BLaER1 (cell line): Measurements from ENCODE around the gene TRIOBP.
"Not testable (repeated sequence)": the region's sequence is repeated elsewhere in the genome, so short reads cannot be mapped to it uniquely, and the experiment has no call there.

ENCODE experiments used
- H3K27ac ChIP-seq: shearing (Covaris generic); formaldehyde crosslinking; 2 replicates; pipeline ENCODE4 v1.8.1; 2022
- H3K27me3 ChIP-seq: shearing (Covaris generic); formaldehyde crosslinking; 2 replicates; pipeline ENCODE4 v1.8.1; 2022
- H3K36me3 ChIP-seq: shearing (Covaris generic); formaldehyde crosslinking; 2 replicates; pipeline ENCODE4 v1.8.1; 2022
- H3K4me1 ChIP-seq: shearing (Covaris generic); formaldehyde crosslinking; 2 replicates; pipeline ENCODE4 v1.8.1; 2022
- H3K4me2 ChIP-seq: shearing (Covaris generic); formaldehyde crosslinking; 2 replicates; pipeline ENCODE4 v1.8.1; 2022
- H3K4me3 ChIP-seq: shearing (Covaris generic); formaldehyde crosslinking; 2 replicates; pipeline ENCODE4 v1.8.1; 2022
- H3K9ac ChIP-seq: shearing (Covaris generic); formaldehyde crosslinking; 2 replicates; pipeline ENCODE4 v1.8.1; 2022
- H3K9me3 ChIP-seq: shearing (Covaris generic); formaldehyde crosslinking; 2 replicates; pipeline ENCODE4 v1.8.1; 2022
- H4K20me1 ChIP-seq: shearing (Covaris generic); formaldehyde crosslinking; 2 replicates; pipeline ENCODE4 v1.8.1; 2022
- Cebpa-rat ChIP-seq: shearing (Covaris generic); IDR thresholded peaks from 2 replicates; pipeline ENCODE4 v1.8.1; 2022

The TRIOBP gene

DNA sequence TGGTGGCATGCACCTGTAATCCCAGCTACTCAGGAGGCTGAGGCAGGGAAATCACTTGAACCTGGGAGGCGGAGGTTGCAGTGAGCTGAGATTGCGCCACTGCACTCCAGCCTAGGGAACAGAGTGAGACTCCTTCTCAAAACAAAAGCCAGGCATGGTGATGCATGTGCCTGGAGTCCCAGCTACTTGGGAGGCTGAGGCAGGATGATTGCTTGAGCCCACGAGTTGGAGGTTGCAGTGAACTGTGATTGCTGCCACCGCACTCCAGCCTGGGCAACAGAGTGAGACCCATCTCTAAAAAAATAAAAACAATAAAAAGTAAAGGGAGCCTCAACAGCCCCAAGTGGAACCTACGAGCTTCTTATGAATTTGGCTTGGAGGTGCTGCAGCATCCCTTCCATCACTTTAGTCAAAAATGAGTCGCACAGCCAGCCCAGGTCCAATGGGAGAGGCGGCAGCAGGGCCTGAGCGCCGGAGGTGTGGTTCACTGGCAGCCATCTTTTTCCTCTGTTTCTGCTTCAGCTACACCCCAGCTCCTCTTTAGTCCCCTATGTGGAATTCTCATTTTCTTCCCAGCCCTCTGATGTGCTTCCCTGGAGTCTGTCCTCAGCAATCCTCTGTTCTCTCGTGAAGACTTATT is 81.6 kb downstream of the TRIOBP start:
- no peak overlapping the region for H3K27ac ChIP-seq
- H4K20me1 ChIP-seq, result no peaks in the 10 kb centered on the region
- no peak for TF ChIP-seq Cebpa-rat
- H3K9ac ChIP-seq, result no peak overlapping the region
- H3K27me3 ChIP-seq, result no peaks in the 10 kb centered on the region
- H3K9me3 ChIP-seq, result no peaks in the 10 kb centered on the region
- H3K4me1 ChIP-seq, result peaks cover 14% of the 10 kb centered on the region
- H3K36me3 ChIP-seq, result peaks cover 18% of the 10 kb centered on the region
- H3K4me3 ChIP-seq, result no peak overlapping the region
- H3K4me2 ChIP-seq, result no peak overlapping the region

DNA sequence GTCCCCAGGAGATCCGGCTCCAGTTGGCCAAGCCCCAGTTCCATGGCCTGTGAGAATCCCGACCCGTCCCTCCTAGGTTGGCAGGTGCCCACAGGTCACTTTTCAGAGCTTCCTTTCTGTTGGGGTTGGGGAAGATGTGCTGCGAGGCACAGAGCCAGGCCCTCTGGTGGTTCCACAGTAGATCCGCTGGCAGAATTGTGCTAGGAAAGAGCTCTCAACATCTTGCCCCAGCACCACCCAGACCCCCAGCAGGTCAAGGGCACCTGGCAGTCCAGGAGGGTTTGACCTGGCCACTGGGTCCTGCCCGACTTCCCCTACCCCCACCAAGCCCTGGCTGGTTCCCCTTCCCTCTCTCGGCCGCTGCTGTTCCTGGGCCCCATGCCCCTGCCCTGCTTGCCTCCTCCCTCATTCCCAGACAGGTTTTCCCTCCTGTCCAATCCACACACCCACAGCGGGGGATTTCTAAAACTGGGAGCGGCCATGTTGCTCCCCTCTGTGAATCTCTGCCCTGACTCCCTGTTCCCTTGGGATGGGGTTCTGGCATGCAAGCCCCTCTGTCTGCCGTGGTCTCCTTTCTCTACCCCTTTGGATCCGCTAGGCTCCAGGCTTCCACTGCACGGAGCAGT is 84.7 kb downstream of the TRIOBP start:
- no peaks in the 10 kb centered on the region for H4K20me1 ChIP-seq
- H3K4me2 ChIP-seq, result no peak overlapping the region
- H3K9ac ChIP-seq, result no peak overlapping the region
- H3K36me3 ChIP-seq, result no peaks in the 10 kb centered on the region
- H3K4me1 ChIP-seq, result peaks cover 23% of the 10 kb centered on the region
- H3K4me3 ChIP-seq, result no peak overlapping the region
- no peak overlapping the region for H3K27ac ChIP-seq
- TF ChIP-seq Cebpa-rat, result no peak
- H3K9me3 ChIP-seq, result no peaks in the 10 kb centered on the region
- H3K27me3 ChIP-seq, result no peaks in the 10 kb centered on the region

DNA sequence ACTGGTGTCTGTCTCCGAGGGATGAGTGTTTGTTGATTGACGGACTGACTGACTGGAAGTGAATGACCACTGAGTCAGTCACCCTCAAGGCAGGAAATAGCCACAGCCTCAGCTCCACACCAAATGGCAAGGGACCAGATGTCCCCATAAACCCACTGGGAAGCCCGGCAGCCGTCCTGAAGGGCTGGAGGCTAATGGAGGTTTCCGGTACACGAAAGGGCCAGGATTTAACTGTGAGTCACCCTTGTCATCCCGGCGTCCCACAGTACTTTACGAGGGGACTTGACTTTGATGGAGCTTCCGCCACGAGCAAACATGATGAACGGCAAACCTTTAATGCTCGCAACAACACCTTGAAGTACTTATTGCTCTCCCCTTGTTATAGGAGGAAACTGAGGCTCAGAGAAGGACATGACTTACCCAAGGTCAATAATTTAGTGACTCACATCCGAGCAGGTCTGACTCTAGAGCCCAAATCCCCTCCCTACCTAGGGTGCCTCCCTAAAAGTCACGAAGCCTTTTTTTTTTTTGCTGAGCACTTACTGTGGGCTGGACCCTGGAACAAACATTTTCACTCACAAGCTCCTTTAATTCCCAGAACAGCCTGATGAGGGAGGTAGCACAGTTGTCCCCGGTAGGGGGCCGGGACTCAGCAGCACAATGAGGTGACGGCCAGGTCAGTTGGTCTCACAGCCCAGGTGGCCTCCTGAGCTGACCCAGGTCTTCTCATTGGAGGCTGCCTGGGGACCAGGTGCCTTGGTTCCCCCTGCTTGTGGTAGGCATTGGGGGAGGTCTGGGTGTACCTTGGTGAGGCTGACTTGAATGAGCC is 85.7 kb downstream of the TRIOBP start:
- peaks cover 13% of the 10 kb centered on the region for H3K4me1 ChIP-seq
- TF ChIP-seq Cebpa-rat, result no peak
- no peak overlapping the region for H3K4me3 ChIP-seq
- H3K36me3 ChIP-seq, result no peaks in the 10 kb centered on the region
- H3K9ac ChIP-seq, result no peak overlapping the region
- no peak overlapping the region for H3K27ac ChIP-seq
- no peaks in the 10 kb centered on the region for H3K27me3 ChIP-seq
- no peaks in the 10 kb centered on the region for H4K20me1 ChIP-seq
- no peak overlapping the region for H3K4me2 ChIP-seq
- no peaks in the 10 kb centered on the region for H3K9me3 ChIP-seq

DNA sequence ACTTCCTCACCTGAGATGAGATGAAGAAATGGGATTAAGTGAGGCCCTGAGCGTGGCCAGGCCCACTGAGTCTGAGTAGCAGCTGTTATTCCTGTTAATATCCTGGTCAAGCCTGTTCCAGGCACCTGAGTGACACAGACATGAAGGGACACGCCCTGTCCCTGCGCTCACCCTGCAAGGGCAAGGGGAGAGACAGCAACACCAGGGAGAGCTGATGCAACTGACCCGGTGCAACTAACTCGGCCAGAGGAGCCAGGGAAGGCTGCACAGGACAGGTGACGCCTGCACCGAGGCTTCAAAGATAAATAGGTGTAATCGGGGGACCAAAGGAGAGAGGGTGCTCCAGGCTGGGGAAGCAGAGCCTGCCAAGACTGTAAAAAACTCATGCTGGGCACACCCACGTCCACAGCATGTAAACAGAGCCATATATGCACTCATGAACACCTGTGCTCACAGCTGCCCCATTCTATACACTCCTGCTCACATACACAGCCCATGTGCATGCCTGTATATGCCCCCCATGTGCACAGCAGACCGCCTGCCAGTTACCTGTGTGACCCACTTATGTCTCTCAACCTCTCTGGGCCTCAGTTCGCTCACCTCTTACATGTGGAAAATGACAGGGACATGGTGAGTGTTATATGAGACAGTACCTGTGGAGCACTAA is 88.1 kb downstream of the TRIOBP start:
- Histone ChIP-seq H3K36me3 (no peaks in the 10 kb centered on the region), H3K27ac (no peak overlapping the region), H3K4me2 (no peak overlapping the region), H3K27me3 (no peaks in the 10 kb centered on the region), H3K9me3 (no peaks in the 10 kb centered on the region), H3K9ac (no peak overlapping the region), H3K4me3 (no peak overlapping the region), H3K4me1 (peaks cover 16% of the 10 kb centered on the region), H4K20me1 (no peaks in the 10 kb centered on the region)
- TF ChIP-seq Cebpa-rat, result no peak

DNA sequence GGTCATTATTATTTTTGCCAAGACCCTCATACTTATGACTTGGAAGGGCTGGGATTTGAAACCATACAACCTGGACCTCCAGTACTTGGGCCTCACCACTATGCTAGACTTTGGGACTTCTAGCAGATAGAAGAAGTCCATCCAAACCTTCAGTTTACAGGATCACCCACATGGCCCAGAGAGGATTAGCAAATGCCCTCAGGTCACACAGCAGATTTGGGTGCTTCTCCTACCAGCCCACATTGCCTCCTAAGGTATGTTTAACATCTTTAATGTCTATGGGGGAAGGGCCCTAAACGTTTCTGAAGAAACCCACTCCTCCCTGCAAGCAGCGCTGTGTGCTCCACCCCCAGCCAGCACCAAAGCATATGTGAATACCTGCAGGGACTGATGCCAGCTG is 93.4 kb downstream of the TRIOBP start:
- no peaks in the 10 kb centered on the region for H3K36me3 ChIP-seq
- no peak for TF ChIP-seq Cebpa-rat
- no peaks in the 10 kb centered on the region for H3K9me3 ChIP-seq
- no peak overlapping the region for H3K27ac ChIP-seq
- no peak overlapping the region for H3K4me3 ChIP-seq
- H3K4me1 ChIP-seq, result 0 out of 2 replicates have a peak, but pooled peaks cover 5% of the 10 kb centered on the region
- H3K4me2 ChIP-seq, result no peak overlapping the region
- no peak overlapping the region for H3K9ac ChIP-seq
- H4K20me1 ChIP-seq, result no peaks in the 10 kb centered on the region
- H3K27me3 ChIP-seq, result no peaks in the 10 kb centered on the region

DNA sequence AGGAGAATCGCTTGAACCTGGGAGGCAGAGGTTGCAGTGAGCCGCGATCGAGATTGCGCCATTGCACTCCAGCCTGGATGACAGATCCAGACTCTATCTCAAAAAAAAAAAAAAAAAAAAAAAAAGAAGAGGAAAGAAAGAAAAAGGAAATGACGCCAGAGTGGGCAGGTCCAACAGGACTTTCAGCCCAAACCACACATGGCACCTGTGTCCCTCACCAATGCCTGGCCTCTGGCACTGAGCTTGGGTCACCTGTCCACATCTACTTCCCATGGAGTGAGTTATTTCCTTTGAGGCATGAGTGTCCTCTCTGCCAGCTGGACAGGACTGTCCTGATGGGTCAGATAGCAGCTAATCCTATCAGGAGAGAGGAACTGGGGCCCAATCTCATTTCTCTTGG is 95.6 kb downstream of the TRIOBP start:
- H3K9me3 ChIP-seq, result no peaks in the 10 kb centered on the region
- TF ChIP-seq Cebpa-rat, result no peak
- no peaks in the 10 kb centered on the region for H4K20me1 ChIP-seq
- H3K27ac ChIP-seq, result no peak overlapping the region
- H3K4me1 ChIP-seq, result 0 out of 2 replicates have a peak, but pooled peaks cover 5% of the 10 kb centered on the region
- no peak overlapping the region for H3K4me2 ChIP-seq
- H3K4me3 ChIP-seq, result no peak overlapping the region
- no peaks in the 10 kb centered on the region for H3K27me3 ChIP-seq
- H3K9ac ChIP-seq, result no peak overlapping the region
- H3K36me3 ChIP-seq, result no peaks in the 10 kb centered on the region

DNA sequence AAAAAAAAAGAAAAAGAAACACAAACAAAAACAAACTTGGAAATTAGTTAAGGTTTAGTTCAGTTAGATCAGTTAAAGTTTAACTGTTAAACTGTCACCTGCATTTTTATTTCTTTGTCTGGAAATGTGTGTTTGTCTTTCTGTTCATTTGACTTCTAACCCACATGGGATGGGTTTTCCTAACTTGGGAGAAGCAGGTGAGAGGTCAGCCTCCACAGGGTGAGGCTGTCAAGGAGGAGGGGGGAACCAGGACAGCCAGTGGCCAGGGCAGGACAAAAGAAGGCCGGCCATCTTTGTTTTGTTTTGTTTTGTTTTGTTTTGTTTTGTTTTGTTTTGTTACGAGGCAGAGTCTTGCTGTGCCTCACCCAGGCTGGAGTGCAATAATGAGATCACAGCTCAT is 97.5 kb downstream of the TRIOBP start:
- H3K4me3 ChIP-seq, result no peak overlapping the region
- TF ChIP-seq Cebpa-rat, result no peak
- no peak overlapping the region for H3K27ac ChIP-seq
- no peak overlapping the region for H3K4me2 ChIP-seq
- H3K4me1 ChIP-seq, result no peaks in the 10 kb centered on the region
- H4K20me1 ChIP-seq, result no peaks in the 10 kb centered on the region
- no peaks in the 10 kb centered on the region for H3K36me3 ChIP-seq
- no peak overlapping the region for H3K9ac ChIP-seq
- H3K9me3 ChIP-seq, result no peaks in the 10 kb centered on the region
- H3K27me3 ChIP-seq, result no peaks in the 10 kb centered on the region

DNA sequence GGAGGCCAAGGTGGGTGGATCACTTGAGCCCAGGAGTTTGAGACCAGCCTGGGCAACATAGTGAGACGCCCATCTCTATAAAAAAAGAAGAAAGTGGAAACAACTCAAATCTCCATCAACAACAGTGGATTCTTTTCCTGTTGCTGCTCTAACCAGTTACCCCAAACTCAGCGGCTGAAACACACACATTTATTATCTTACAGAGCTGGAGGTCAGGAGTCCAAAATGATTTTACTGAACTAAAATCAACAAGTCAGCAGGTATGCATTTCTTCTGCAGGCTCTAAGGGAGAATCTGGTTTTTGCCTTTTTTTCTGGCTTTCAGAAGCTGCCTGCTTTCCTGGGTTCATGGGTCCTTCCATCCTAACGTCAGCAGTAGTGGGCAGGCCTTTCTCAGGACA is 99.2 kb downstream of the TRIOBP start:
- no peaks in the 10 kb centered on the region for H4K20me1 ChIP-seq
- no peaks in the 10 kb centered on the region for H3K4me1 ChIP-seq
- H3K4me2 ChIP-seq, result no peak overlapping the region
- no peak overlapping the region for H3K27ac ChIP-seq
- H3K9me3 ChIP-seq, result no peaks in the 10 kb centered on the region
- H3K36me3 ChIP-seq, result no peaks in the 10 kb centered on the region
- no peak overlapping the region for H3K9ac ChIP-seq
- no peak for TF ChIP-seq Cebpa-rat
- no peaks in the 10 kb centered on the region for H3K27me3 ChIP-seq
- H3K4me3 ChIP-seq, result no peak overlapping the region

DNA sequence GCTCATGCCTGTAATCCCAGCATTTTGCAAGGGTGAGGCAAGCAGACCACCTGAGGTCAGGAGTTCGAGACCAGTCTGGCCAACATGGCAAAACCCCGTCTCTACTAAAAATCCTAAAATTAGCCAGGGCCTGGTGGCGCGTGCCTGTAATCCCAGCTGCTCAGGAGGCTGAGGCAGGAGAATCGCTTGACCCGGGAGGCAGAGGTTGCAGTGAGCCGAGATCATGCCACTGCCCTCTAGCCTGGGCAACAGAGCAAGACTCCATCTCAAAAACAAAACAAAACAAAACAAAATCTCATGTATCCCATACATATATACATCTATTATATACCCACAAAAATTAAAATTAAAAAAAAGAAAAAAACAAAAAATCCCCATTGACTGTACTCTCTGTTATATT is 100.4 kb downstream of the TRIOBP start:
- not testable (repeated sequence) for H3K9me3 ChIP-seq, H4K20me1 ChIP-seq, H3K4me2 ChIP-seq, H3K4me1 ChIP-seq, H3K36me3 ChIP-seq, H3K27ac ChIP-seq, H3K4me3 ChIP-seq, H3K9ac ChIP-seq
- peaks cover 11% of the 10 kb centered on the region for H3K27me3 ChIP-seq
